ENCODE results near the gene SPAG16. TPM values are rescaled to one million over a fixed set of nuclear protein-coding genes. Genes with fewer than 3 reads are reported as not detected.

Gene SPAG16
- total RNA-seq, 1 experiment from 2014 or later = 0.30 TPM

DNA sequence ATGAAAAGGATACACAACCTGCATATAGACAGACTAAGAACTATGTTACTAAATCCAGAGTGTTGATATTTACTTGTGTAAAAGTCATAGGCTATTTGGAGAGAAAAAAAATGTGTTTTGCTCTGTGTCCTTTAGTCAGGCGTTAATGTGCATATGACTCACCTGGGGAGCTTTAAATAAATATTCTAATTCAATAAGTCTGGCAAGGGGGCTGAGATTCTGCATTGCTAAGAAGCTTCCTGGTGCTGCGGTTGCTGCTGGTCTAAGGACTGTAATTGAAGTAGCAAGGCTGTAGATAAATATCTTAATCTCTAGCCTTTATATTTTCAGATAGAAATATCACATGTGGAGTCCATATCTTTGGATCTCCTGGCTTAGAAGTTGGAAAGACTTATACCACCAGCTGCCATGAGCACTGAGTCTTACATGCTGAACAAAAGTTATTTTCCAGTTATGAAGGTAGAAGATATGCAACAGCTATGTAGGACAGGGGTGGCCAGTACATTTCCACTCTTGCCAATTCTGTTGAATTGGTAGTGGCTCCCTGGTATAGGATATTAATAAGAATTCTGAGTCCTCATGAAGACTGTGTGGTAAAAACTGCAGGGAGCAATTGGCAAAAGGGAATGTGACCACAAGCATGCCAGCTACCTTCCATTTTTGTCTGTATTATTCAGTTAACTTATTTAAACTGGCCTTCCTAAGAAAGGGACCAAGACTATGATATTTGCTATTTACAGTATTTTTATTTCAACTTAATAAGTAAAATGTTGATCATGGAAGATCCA lies 4.8 kb downstream of the SPAG16 start:
- intact Hi-C loops (cut with micrococcal nuclease) = no loop called here
- Histone ChIP-seq H2AFZ (ENCODE audit: low read depth, low read length, poor library complexity, severe bottlenecking) (no peak overlapping the region), H3K79me2 (ENCODE audit: insufficient read depth, low read length) (no peaks in the 10 kb centered on the region), H4K20me1 (ENCODE audit: insufficient read depth) (no peaks in the 10 kb centered on the region), H3K9ac (ENCODE audit: low read length) (no peak overlapping the region), H3K9me3 (ENCODE audit: control insufficient read depth in 1 of 2, insufficient read depth in 1 of 2, low read depth in 1 of 2, low read length in 2 of 2) (no peaks in the 10 kb centered on the region), H3K4me3 (replicated peaks in 1 of 2; ENCODE audit: low read depth in 1 of 2, low read length in 2 of 2) (no peak overlapping the region), H3K36me3 (ENCODE audit: control insufficient read depth in 1 of 2, insufficient read depth in 2 of 2, low read length in 2 of 2) (no peaks in the 10 kb centered on the region), H3K4me2 (ENCODE audit: low read length) (no peak overlapping the region), H3K9me2 (ENCODE audit: insufficient read depth) (no peaks in the 10 kb centered on the region), H3K27ac (ENCODE audit: low read depth, low read length) (no peak overlapping the region), H3K4me1 (ENCODE audit: control insufficient read depth in 1 of 2, insufficient read depth in 2 of 2, low read length in 2 of 2) (no peaks in the 10 kb centered on the region), H3K27me3 (ENCODE audit: insufficient read depth, low read length) (no peaks in the 10 kb centered on the region)
- POLR2A ChIA-PET = no interaction called here
- TF ChIP-seq ZNF274 (IDR thresholded peaks at IDR 0.05; ENCODE audit: low read depth, low read length) (no peak), RAD21 (IDR thresholded peaks at IDR 0.05; ENCODE audit: low read depth) (no peak), EZH2phosphoT487 (IDR thresholded peaks at IDR 0.05; ENCODE audit: borderline replicate concordance) (no peak), YY1 (IDR thresholded peaks at IDR 0.05; ENCODE audit: extremely low read depth, insufficient replicate concordance, low read depth, low read length) (no peak), FOSL1 (IDR thresholded peaks at IDR 0.05; ENCODE audit: low read depth) (no peak), TCF7L2 (IDR thresholded peaks at IDR 0.05; ENCODE audit: borderline replicate concordance, extremely low read depth, insufficient read depth, insufficient read length) (no peak), REST (IDR thresholded peaks at IDR 0.05; ENCODE audit: low read depth) (no peak)
- TF ChIP-seq, protein P1, sequence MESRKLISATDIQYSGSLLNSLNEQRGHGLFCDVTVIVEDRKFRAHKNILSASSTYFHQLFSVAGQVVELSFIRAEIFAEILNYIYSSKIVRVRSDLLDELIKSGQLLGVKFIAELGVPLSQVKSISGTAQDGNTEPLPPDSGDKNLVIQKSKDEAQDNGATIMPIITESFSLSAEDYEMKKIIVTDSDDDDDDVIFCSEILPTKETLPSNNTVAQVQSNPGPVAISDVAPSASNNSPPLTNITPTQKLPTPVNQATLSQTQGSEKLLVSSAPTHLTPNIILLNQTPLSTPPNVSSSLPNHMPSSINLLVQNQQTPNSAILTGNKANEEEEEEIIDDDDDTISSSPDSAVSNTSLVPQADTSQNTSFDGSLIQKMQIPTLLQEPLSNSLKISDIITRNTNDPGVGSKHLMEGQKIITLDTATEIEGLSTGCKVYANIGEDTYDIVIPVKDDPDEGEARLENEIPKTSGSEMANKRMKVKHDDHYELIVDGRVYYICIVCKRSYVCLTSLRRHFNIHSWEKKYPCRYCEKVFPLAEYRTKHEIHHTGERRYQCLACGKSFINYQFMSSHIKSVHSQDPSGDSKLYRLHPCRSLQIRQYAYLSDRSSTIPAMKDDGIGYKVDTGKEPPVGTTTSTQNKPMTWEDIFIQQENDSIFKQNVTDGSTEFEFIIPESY (IDR thresholded peaks at IDR 0.05; ENCODE audit: extremely low read depth, insufficient replicate concordance, low read length) = no peak
- no peak for ATAC-seq
- BruUV-seq (replicated peaks) = no TSS peak
- RAD21 ChIA-PET (ENCODE audit: low non-redundant PET in 1 of 2, low total read pairs in 2 of 2, uncharacterized antibody in 2 of 2, unreplicated experiment in 2 of 2) = no interaction called here
- DNase-seq (ENCODE audit: low read depth, low spot score) = no peak
- CTCF ChIA-PET = no interaction called here
